Bronchial epithelial cell (primary cell): ENCODE data around the gene NKX2-1. TPM values are rescaled to one million over a fixed set of nuclear protein-coding genes. Genes with fewer than 3 reads are reported as not detected.

Experiments
- DNase-seq: peaks from one replicate; pipeline ENCODE4 v3.0.0-alpha.2; 2010; ENCODE audit warnings: low read depth
- FAIRE-seq: peaks from 2 replicates; lab custom pipeline; 2011; peaks lifted over from hg19 to GRCh38; lab: Jason Lieb, UNC
- H3K27me3 ChIP-seq: 2 replicates; pipeline ENCODE4 v1.5.1; 2011; ENCODE audit warnings: low read length; ENCODE audit not compliant: control insufficient read depth, insufficient read depth
- H3K36me3 ChIP-seq: 2 replicates; pipeline ENCODE4 v1.5.1; 2011; ENCODE audit warnings: low read length; ENCODE audit not compliant: control insufficient read depth, insufficient read depth
- H3K4me3 ChIP-seq: 2 replicates; pipeline ENCODE4 v1.5.1; 2011; ENCODE audit warnings: mild to moderate bottlenecking, low read depth, low read length, control low read depth
- CTCF ChIP-seq: IDR thresholded peaks from 2 replicates; pipeline ENCODE4 v1.5.1; 2011; ENCODE audit warnings: mild to moderate bottlenecking, moderate library complexity, low read length, control low read depth, inconsistent platforms; ENCODE audit not compliant: insufficient read depth, severe bottlenecking
- total RNA-seq: library from RNA; depleted of rRNA; stranded (reverse); fragments of >200 nt; gene quantifications from 2 replicates; pipeline ENCODE4 v1.2.1, GENCODE V29; 2014

NKX2-1 gene
- total RNA-seq, 1 donor from 2014 or later = 6.6 TPM

- DNase-seq = no peak
- Histone ChIP-seq H3K27me3 (peaks cover 32% of the 10 kb centered on the region), H3K36me3 (no peaks in the 10 kb centered on the region), H3K4me3 (no peak overlapping the region)
- no peak for FAIRE-seq
- TF ChIP-seq CTCF = no peak
Measured at GRCh38 chr14:36515105-36515593, 4.9 kb downstream of the NKX2-1 start.

- H3K36me3 ChIP-seq = no peaks in the 10 kb centered on the region
- peak overlapping the region; percentile 6 for H3K4me3 ChIP-seq
- DNase-seq (no peak), FAIRE-seq (no peak)
- TF ChIP-seq CTCF = no peak
- peaks cover 33% of the 10 kb centered on the region for H3K27me3 ChIP-seq
Measured at GRCh38 chr14:36514278-36515104, 5.5 kb downstream of the NKX2-1 start.

GRCh38 chr14:36513451-36514277 is 6.4 kb downstream of the NKX2-1 start:
- DNase-seq (no peak), FAIRE-seq (no peak)
- H3K27me3 ChIP-seq = peaks cover 33% of the 10 kb centered on the region
- no peaks in the 10 kb centered on the region for H3K36me3 ChIP-seq
- TF ChIP-seq CTCF = no peak
- H3K4me3 ChIP-seq = peak overlapping the region; percentile 16

- FAIRE-seq (no peak), DNase-seq (no peak)
- TF ChIP-seq CTCF = no peak
- H3K27me3 ChIP-seq = peaks cover 29% of the 10 kb centered on the region
- H3K36me3 ChIP-seq = no peaks in the 10 kb centered on the region
- H3K4me3 ChIP-seq = no peak overlapping the region
Measured at GRCh38 chr14:36513012-36513420, 7.0 kb downstream of the NKX2-1 start.

GRCh38 chr14:36512585-36513003 is 7.4 kb downstream of the NKX2-1 start:
- Histone ChIP-seq H3K36me3 (no peaks in the 10 kb centered on the region), H3K27me3 (peaks cover 30% of the 10 kb centered on the region), H3K4me3 (no peak overlapping the region)
- TF ChIP-seq CTCF = no peak
- DNase-seq = no peak
- FAIRE-seq = no peak
